Stimulated activated CD4-positive, alpha-beta T cell treated with anti-CD3 and anti-CD28 coated beads, Interleukin-4, amount 100 ng/mL, for 1 hour (primary cell): Measurements from ENCODE around the gene CDC73.
"Not testable (repeated sequence)": the region's sequence is repeated elsewhere in the genome, so short reads cannot be mapped to it uniquely, and the experiment has no call there.

ENCODE experiments used
- DNase-seq: peaks from one replicate; pipeline ENCODE4 v3.0.0-alpha.2; 2020

Gene CDC73

DNA sequence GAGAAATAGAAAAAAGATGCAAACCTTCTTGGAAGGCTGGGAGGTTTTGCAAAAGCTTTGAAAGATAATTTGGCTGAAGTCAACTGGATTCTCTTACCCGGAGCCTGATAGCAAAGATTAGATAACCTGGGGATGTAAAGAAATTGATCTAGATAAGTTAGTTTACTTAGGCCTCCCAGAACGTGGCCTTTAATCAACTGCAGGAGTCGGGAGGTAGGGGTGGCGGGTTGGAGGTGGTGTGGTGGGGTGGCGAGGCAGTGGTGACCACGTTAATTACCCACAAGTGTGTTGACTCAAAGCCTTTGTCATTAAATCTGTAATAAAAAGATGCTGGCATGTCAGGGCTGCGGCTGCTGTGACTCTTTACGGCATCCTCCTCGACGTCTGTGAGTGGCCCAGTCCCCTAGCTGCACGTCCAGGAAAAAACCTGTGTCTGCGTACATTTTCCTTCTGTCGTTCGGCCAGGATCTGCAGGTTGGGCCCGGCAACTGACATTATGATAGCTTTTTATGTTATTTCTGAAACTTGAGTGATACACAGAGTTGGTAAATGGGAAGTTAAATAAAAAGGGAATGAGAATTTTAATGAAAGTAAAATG, 115.6 kb downstream of the CDC73 start:
- no peak for DNase-seq

- DNase-seq, result no peak
These were observed 118.8 kb downstream of the CDC73 start for GRCh38 chr1:193240609-193241008.

DNA sequence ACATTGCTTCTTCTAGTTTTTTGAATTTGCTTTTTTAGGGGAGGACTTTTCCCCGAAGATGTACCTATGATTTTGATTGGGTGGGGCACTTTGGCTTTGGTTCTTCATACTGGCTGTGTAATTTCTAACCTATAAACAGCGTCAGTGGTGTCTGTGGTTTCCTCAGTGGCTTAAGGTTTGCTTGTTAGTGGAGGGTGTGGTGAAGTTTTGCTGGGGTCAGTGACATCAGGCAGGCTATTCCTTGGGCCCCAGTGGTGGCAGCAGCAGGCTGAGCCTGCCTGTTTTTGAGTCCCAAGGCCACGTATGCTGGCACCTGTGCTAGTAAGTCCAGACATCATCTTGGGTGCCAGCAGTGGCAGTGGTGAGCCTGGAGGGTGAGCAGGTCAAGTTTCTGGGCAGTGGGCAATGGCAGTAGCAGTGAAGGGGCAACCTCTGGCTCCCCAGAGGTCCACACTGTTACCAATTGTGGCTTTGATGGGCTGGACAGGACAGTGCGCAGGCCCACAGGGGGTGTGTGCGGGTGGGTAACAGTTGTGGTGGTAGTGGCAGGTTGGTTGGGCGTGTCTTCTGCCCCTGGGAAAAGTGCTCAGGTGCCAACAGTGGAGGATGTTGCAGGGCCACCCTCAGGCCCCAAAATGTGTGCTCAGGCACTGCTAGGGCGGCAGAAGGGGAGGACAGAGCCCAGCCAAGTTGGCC, 119.4 kb downstream of the CDC73 start:
- DNase-seq, result no peak

DNA sequence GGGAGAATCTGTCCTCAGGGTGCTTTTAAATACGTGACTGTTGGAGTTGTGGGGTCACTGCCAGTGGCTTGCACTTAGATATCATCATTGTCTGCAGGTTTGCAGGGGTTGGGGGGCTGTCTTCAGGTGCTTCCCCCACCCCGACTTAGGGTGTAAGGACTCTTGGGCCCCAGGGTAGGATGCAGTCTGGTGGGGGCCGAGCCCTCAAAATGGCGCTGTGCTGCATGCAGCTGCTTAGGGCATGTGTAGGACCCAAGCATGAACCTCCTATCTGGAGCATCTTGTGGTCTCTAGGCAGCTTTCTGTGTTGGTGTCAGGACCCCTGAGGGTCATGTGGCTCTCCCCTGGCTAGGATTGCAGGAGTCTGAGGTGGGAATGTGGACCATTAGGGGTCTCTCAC, 120.2 kb downstream of the CDC73 start:
- DNase-seq, result no peak

DNA sequence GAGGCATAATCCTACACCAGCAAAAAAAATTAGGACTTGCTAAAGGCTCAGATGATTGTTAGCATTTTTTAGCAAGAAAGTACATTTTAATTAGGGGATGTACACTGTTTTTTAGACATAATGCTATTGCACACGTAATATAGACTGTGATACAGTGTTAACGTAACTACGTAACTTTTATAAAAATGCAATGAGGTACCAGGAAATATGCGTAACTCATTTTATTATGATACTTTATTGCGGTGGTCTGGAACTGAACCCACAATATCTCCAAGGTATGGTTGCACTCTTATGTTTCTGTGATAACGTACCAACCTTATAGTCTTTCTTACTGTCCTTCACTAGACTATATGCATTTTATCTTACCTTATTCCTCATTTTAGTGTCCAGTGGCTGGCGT, 127.4 kb downstream of the CDC73 start:
- no peak for DNase-seq

DNA sequence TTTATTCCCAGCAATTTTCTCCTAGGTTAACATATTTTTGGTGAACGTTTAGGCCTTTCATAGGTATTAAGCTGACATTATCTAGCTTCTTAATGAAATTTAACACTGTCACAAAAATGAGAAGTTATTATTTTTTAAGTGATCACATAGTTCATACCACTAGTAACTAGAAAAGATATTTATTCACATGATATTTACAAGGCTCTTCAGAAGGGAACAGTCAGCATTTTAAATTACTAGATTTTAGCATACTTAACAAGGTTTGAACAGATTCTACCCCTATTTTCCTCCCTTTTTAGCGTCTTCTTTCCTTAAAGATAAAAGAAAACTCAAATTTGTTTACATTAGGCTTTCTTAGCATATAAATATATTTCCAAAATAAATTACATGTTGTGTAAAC, 130.1 kb downstream of the CDC73 start:
- no peak for DNase-seq

- no peak for DNase-seq
These were observed 134.2 kb downstream of the CDC73 start for GRCh38 chr1:193256019-193256418.

DNA sequence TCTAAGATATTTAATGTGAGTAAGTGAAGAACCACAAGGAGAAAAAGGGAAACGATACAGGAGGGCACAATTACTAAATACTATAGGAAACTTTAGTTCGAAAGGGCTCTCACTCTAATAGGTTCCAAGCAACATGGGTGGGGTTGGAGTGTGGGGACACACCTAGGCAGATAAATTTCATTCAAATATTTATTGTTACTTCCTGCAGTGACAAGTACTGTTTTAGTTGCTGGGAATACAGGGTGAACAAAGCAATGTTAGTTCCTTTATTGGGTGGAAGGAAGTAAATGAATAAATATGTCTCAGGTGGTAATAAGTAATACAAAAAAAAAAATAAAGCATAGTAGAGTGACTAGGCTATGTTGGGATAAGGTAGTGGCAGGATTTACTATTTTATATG, 137.8 kb downstream of the CDC73 start:
- DNase-seq, result no peak

DNA sequence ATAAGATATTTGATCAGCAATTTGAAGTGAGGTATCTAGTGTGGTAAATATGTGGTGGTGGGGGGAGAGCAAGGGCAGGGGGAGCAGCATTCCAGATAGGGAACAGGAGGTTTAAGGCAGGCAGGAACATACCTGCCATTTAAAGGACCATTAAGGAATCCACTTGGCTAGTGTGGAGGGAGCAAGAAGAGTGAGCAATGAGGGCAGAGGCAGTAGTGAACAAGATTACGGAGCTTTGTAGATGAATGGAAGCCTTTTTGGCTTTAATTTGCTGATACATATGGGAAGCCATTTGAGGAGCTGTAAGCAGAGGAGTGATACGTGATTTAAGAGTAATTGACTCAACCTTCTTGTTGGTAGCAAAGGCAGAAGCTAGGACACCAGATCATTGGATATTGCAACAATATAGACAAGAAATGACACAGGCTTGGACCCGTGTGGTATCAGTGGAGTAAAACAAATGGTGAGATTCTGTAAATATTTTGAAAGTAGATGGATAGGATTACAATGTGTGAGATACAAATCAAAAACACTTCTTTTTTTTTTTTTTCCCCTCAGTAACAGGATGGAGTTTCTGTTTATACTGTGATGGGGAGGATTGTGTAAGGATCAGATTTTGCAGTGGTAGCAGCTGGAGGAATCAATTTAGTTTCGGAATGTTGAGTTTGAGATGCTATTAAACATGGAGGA, 138.4 kb downstream of the CDC73 start:
- DNase-seq, result no peak

DNA sequence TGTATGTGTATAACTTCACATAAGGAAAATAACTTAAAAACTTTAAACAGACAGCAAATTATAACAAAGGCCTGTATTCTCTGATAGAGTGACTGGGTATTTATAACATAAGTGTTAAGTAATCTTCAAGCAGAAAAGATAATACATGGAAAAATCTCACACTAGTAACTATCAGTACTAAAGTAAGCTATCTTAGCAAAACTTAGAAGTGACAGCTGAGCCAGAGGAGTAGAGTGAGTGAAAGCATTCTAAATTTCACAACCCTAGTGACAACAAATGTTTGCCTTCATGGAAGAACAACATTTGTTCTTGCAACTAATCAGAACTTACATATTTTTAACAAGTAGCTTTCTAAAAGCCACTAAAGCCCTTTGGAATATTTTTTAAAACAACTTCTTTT, 139.1 kb downstream of the CDC73 start:
- DNase-seq, result no peak

DNA sequence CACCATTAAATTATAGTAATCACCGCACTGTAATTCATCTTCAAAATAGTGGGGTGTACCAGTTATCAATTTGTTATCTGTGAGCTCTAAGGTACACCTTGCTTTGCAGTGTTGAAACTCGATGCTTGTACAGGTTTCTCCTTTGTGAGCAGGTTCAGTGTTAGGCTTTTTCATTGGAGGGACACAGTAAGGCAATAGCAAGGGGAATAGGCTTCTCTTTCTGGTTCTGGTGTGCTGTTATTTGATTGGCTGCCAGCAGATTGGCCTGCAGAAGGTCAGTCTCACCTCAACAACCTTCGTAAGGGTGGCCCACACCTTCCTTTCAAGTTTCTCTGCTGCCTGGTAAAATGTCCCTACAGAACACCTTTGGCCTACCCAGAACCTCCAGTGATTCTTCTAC, 140.8 kb downstream of the CDC73 start:
- no peak for DNase-seq

DNA sequence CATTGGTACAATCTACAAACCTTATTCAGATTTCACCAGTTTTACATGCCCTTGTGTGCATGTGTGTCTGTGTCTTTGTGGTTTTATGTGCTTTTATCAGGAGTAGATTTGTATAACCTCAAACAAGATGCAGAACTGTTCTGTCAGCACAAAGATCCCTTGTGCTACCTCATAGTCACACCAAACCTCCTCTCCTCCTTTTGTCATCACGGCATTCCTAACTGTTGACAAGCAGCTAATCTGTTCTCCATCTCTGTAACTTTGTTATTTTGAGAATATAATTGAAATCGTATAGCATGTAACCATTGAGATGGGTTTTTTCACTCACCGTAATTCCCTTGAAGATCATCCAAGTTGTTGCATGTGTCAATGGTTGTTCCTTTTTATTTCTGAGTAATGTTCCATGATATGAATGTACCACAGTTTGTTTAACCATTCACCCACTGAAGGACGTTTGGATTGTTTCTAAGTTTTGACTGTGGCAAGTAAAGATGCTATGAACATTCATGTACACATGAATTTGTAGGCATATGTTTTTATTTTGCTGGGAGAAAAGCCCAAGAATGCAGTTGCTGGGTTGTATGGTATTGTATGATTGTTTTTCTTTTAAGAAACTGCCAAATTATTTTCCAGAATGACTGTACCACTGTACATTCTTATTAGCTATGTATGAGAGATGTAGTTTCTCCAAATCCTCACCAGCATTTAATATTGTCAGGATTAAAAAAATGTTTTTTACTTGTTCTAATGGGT, 142.7 kb downstream of the CDC73 start:
- DNase-seq, result no peak

DNA sequence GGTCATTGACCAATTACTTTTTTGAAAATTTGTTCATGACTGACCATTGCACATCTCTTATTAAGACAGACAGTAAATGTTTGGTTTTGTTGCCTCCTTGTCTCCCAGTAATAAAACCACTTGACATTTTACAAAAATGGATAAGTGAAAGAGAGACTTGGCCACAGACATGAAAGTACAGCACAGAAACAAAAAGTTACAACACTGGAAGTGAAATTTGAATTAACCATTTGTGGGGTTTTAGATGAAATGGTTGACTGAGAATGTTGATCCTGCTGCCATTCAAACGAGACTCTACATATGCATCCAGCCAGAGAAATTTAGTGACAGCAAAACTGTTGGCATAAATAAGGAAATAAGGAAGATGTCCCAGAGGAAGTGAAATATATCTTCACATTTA, 143.9 kb downstream of the CDC73 start:
- DNase-seq, result no peak

DNA sequence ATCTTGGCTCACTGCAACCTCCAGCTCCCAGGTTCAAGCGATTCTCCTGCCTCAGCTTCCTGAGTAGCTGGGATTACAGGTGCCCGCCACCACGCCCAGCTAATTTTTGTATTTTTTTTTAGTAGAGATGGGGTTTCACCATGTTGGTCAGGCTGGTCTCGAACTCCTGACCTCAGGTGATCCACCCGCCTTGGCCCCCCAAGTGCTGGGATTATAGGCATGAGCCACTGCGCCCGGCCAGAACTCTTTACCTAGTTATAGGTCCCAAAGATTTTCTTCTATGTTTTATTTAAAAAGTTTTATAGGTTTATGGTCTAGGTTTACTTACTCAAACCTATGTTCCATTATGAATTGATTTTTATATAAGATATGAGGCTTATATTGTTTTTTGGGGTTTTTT, 145.0 kb downstream of the CDC73 start:
- DNase-seq, result not testable (repeated sequence)

DNA sequence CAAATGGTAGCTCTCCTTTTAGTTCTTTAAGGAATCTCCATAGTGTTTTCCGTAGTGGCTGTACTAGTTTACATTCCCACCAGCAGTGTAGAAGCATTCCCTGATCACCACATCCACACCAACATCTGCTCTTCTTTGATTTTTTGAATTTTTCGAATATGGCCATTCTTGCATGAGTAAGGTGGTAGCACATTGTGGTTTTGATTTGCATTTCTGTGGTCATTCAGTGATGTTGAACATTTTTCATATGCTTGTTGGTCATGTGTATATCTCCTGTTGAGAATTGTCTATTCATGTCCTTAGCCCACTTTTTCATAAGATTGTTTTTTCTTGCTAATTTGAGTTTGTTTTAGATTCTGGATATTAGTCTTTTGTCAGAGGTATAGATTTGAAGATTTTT, 149.2 kb downstream of the CDC73 start:
- no peak for DNase-seq

DNA sequence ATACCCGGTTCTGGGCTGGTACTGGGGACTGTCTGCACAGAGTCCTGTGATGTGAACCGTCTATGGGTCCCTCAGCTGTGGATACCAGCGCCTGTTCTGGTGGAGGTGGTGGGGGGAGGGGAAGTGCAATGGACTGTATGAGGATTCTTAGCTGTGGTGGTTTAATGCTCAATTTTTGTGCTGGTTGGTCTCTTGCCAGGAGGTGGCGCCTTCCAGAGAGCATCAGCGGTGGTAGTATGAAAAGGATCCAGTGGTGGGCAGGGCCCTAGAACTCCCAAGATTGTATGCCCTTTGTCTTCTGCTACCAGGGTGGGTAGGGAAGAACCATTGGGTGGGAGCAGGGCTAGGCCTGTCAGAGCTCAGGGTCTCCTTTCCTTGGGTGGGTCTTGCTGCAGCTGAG, 153.9 kb downstream of the CDC73 start:
- DNase-seq, result no peak

DNA sequence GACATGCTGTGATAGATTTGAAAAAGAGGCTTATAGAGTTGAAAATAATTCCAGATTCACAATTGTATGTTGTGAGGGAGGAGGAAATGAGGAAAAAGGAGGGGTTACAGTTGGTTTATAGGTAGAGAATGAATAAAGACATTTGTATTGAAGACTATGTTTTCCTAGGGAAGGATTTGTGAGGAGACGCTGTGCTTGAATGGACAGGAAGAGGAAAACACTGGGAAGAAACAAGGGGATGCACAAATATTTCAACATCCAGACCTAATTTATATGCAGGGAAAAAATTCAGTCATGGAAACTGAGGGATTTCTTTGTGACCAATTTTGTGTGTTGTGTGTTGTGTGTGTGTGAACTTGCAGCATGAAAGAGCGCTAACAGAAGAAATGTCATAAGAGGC, 157.1 kb downstream of the CDC73 start:
- DNase-seq, result no peak

- no peak for DNase-seq
These were observed 160.1 kb downstream of the CDC73 start for GRCh38 chr1:193281894-193282293.

GRCh38 chr1:193283016-193283415, 161.2 kb downstream of the CDC73 start:
- no peak for DNase-seq

- no peak for DNase-seq
These were observed 162.4 kb downstream of the CDC73 start for GRCh38 chr1:193284219-193284618.

- no peak for DNase-seq
These were observed 163.8 kb downstream of the CDC73 start for GRCh38 chr1:193285641-193286040.

GRCh38 chr1:193288548-193289080, 166.8 kb downstream of the CDC73 start:
- DNase-seq, result not testable (repeated sequence)

DNA sequence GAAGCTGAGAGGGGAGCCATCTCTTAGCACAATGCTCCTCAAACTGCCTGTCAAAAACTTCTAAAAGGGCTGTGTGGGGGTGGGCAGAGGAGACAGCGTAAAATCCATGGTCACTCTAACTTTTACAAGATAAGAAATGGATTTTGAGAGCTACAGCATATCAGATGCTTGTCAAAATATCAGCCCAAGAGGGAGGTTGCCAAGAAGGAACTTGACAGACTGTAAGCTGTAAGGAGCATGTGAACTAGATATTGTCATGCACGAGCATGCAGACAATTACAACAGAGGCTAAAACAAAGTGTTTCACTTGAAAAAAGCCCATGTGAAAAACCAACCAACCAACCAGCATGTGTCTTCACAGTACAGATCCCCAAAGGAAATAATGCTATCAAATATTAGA, 171.9 kb downstream of the CDC73 start:
- no peak for DNase-seq
